ENCODE results near the gene EBP. TPM values are rescaled to one million over a fixed set of nuclear protein-coding genes. Genes with fewer than 3 reads are reported as not detected.
A peak's percentile ranks its signal among the peaks of the same experiment; 100 is the strongest.
"Not testable (repeated sequence)": the region's sequence is repeated elsewhere in the genome, so short reads cannot be mapped to it uniquely, and the experiment has no call there.

The EBP gene
- total and polyA plus RNA-seq, 9 of the 15 experiments (the other 6 are each of a cell fraction or from before 2014, with no cell fraction given): 228 to 987 (median 274) TPM

- TSS peak; percentile 31 for BruUV-seq (replicated peaks)
- intact Hi-C loops (cut with micrococcal nuclease) (loop anchor here (10.0 kb wide), 1 partner anchor 51 kb away; the partner anchor contains the start of gene RBM3), in situ Hi-C loops (cut with MboI) (no loop called here)
- Histone ChIP-seq H3K27ac (ENCODE audit: extremely low read depth, low read depth, low read length) (no peak overlapping the region; the same call in 2 of the 3 replicates), H3K27me3 (ENCODE audit: control insufficient read depth in 2 of 2, insufficient read depth in 2 of 2, low read length in 2 of 2) (no peaks in the 10 kb centered on the region), H3K9ac (ENCODE audit: insufficient read depth in 1 of 2, low read depth in 2 of 2, low read length in 2 of 2) (peak overlapping the region in 1 of 2 experiments; percentile 85; a peak in 3 of 4 replicates), H3K9me1 (ENCODE audit: control insufficient read depth, insufficient read depth, low read length) (peaks cover 3% of the 10 kb centered on the region), H3K79me2 (ENCODE audit: control insufficient read depth, insufficient read depth, low read length) (peaks cover 32% of the 10 kb centered on the region), H3K4me1 (replicated peaks in 1 of 2; ENCODE audit: control insufficient read depth in 2 of 2, insufficient read depth in 2 of 2, low read length in 2 of 2) (peaks cover 9 to 12% of the 10 kb centered on the region in 2 experiments; a peak in 3 of 5 replicates), H3K36me3 (ENCODE audit: control insufficient read depth, insufficient read depth, low read length) (peaks cover 50% of the 10 kb centered on the region; the same call in 2 of the 3 replicates), H4K20me1 (replicated peaks; ENCODE audit: control insufficient read depth, insufficient read depth, low read length) (no peaks in the 10 kb centered on the region; the same call in 1 of the 2 replicates), H2AFZ (ENCODE audit: low read depth, low read length) (no peak overlapping the region), H3K9me3 (replicated peaks; ENCODE audit: control insufficient read depth, insufficient read depth, low read depth, low read length) (no peaks in the 10 kb centered on the region), H3K4me3 (peak overlapping the region; percentile 60; the same call in 1 of the 2 replicates), H3K4me2 (ENCODE audit: insufficient read depth, low read length) (peak overlapping the region; percentile 66)
- 76% methylated on average over 10 of the region's 12 CpGs for WGBS (ENCODE audit: insufficient coverage, low coverage, missing lambda C conversion rate)
- POLR2A ChIA-PET: no interaction called here
- DNase-seq (ENCODE audit: extremely low read depth in 1 of 4, low spot score in 3 of 4) (no peak), ATAC-seq (no peak), FAIRE-seq (no peak)
- TF ChIP-seq KHSRP (IDR thresholded peaks at IDR 0.05) (no peak), SREBF2 (CRISPR knock-in tag; IDR thresholded peaks at IDR 0.05) (no peak), RBFOX2 (IDR thresholded peaks at IDR 0.05; ENCODE audit: low read depth, low read length) (peak; percentile 52)
- CTCF ChIA-PET (ENCODE audit: low intra/inter-chr PET ratio): interaction anchor here (0.6 kb wide), 1 partner anchor 58 kb away, joined by 4 read pairs; no protein-coding TSS in a partner anchor
Observed at GRCh38 chrX:48523682-48524081, 2.1 kb downstream of the EBP start.

GRCh38 chrX:48525853-48526252 lies 4.2 kb downstream of the EBP start:
- FAIRE-seq; H3K27ac ChIP-seq (ENCODE audit: extremely low read depth, low read depth, low read length); DNase-seq (ENCODE audit: extremely low read depth in 1 of 4, low spot score in 3 of 4); H3K9me1 ChIP-seq (ENCODE audit: control insufficient read depth, insufficient read depth, low read length); H3K9ac ChIP-seq (ENCODE audit: insufficient read depth in 1 of 2, low read depth in 2 of 2, low read length in 2 of 2); H2AFZ ChIP-seq (ENCODE audit: low read depth, low read length); H4K20me1 ChIP-seq (replicated peaks; ENCODE audit: control insufficient read depth, insufficient read depth, low read length); ATAC-seq; H3K27me3 ChIP-seq (ENCODE audit: control insufficient read depth in 2 of 2, insufficient read depth in 2 of 2, low read length in 2 of 2); H3K4me2 ChIP-seq (ENCODE audit: insufficient read depth, low read length); in situ Hi-C loops (cut with MboI); CTCF ChIA-PET (ENCODE audit: low intra/inter-chr PET ratio); H3K9me3 ChIP-seq (replicated peaks; ENCODE audit: control insufficient read depth, insufficient read depth, low read depth, low read length); BruUV-seq (replicated peaks); H3K4me3 ChIP-seq: not testable (repeated sequence)
- Histone ChIP-seq H3K4me1 (replicated peaks in 1 of 2; ENCODE audit: control insufficient read depth in 2 of 2, insufficient read depth in 2 of 2, low read length in 2 of 2) (peaks cover 9 to 12% of the 10 kb centered on the region in 2 experiments; a peak in 3 of 5 replicates), H3K36me3 (ENCODE audit: control insufficient read depth, insufficient read depth, low read length) (peaks cover 58% of the 10 kb centered on the region; the same call in 2 of the 3 replicates), H3K79me2 (ENCODE audit: control insufficient read depth, insufficient read depth, low read length) (peaks cover 32% of the 10 kb centered on the region)
- intact Hi-C loops (cut with micrococcal nuclease): loop anchor here (10.0 kb wide), 1 partner anchor 49 kb away; the partner anchor contains the start of gene RBM3
- 76% methylated on average over 3 of the region's 8 CpGs for WGBS (ENCODE audit: insufficient coverage, low coverage, missing lambda C conversion rate)
- TF ChIP-seq RCOR1 (IDR thresholded peaks at IDR 0.05; ENCODE audit: borderline replicate concordance in 1 of 2, low read depth in 2 of 2, low read length in 2 of 2): peak in 1 of 2 experiments; percentile 50; a peak in 1 of 4 replicates
- TF ChIP-seq CBFA2T3 (IDR thresholded peaks at IDR 0.05): 0 out of 2 replicates have a peak, but pooled peaks have one; percentile 29
- peak; percentile 27 to 31; a peak in 2 of 4 replicates for TF ChIP-seq KDM1A (IDR thresholded peaks at IDR 0.05)
- POLR2A ChIA-PET: interaction anchor here (0.6 kb wide), 2 partner anchors 29 to 56 kb away, joined by 3 to 4 read pairs; partner anchors contain the start of gene SLC38A5
